MM.1S (cell line): ENCODE results near the gene FARS2.

ENCODE experiments used
- DNase-seq: peaks from one replicate; pipeline ENCODE4 v3.0.0-alpha.2; 2015
- H2AFZ ChIP-seq: fragments of 300-600 bp; sonication (generic); 2 replicates; pipeline ENCODE4 v1.6.0; 2016; ENCODE audit warnings: antibody characterized with exemption, low read length
- H3F3A ChIP-seq: fragments of 300-600 bp; sonication (generic); 2 replicates; pipeline ENCODE4 v1.6.1; 2016; ENCODE audit warnings: mild to moderate bottlenecking, antibody characterized with exemption, low read length, moderate library complexity, mixed read lengths; ENCODE audit not compliant: insufficient read depth
- H3K27ac ChIP-seq: fragments of 300-600 bp; sonication (generic); 2 replicates; pipeline ENCODE4 v1.5.1; 2016; ENCODE audit warnings: mild to moderate bottlenecking, low read length
- H3K27me3 ChIP-seq: fragments of 300-600 bp; sonication (generic); replicated peaks from 2 replicates; pipeline ENCODE4 v1.6.0; 2016; ENCODE audit warnings: low read length; ENCODE audit not compliant: insufficient read depth
- H3K36me3 ChIP-seq: fragments of 300-600 bp; sonication (generic); replicated peaks from 2 replicates; pipeline ENCODE4 v1.6.1; 2016; ENCODE audit warnings: mild to moderate bottlenecking, low read length, mixed read lengths; ENCODE audit not compliant: insufficient read depth
- H3K4me1 ChIP-seq: fragments of 300-600 bp; sonication (generic); 2 replicates; pipeline ENCODE4 v1.6.1; 2016; ENCODE audit warnings: low read length, mixed read lengths
- H3K4me2 ChIP-seq: fragments of 300-600 bp; sonication (generic); 2 replicates; pipeline ENCODE4 v1.6.0; 2016; ENCODE audit warnings: low read depth, low read length
- H3K4me3 ChIP-seq: fragments of 300-600 bp; sonication (generic); 2 replicates; pipeline ENCODE4 v1.5.1; 2016; ENCODE audit warnings: low read length, mixed read lengths
- H3K79me2 ChIP-seq: fragments of 300-600 bp; sonication (generic); 2 replicates; pipeline ENCODE4 v1.6.1; 2016; ENCODE audit warnings: mixed run types, low read length, mixed read lengths
- H3K9ac ChIP-seq: fragments of 300-600 bp; sonication (generic); 2 replicates; pipeline ENCODE4 v1.6.1; 2016; ENCODE audit warnings: low read length, mixed read lengths
- H3K9me2 ChIP-seq: fragments of 300-600 bp; sonication (generic); replicated peaks from 2 replicates; pipeline ENCODE4 v1.6.1; 2016; ENCODE audit warnings: mild to moderate bottlenecking, low read length, mixed read lengths; ENCODE audit not compliant: insufficient read depth
- H3K9me3 ChIP-seq: fragments of 300-600 bp; sonication (generic); replicated peaks from 2 replicates; pipeline ENCODE4 v1.6.1; 2016; ENCODE audit warnings: mild to moderate bottlenecking, low read length, mixed read lengths; ENCODE audit not compliant: insufficient read depth
- H4K20me1 ChIP-seq: fragments of 300-600 bp; sonication (generic); 2 replicates; pipeline ENCODE4 v1.6.1; 2016; ENCODE audit warnings: mild to moderate bottlenecking, low read length, moderate library complexity, mixed read lengths; ENCODE audit not compliant: insufficient read depth
- CTCF ChIP-seq: fragments of 300-600 bp; sonication (generic); IDR thresholded peaks from 2 replicates; pipeline ENCODE4 v1.5.1; 2016; ENCODE audit warnings: antibody characterized with exemption, low read length, mixed read lengths
- EZH2 ChIP-seq: fragments of 300-600 bp; sonication (generic); optimal IDR thresholded peaks from 2 replicates; pipeline ENCODE3; 2017; ENCODE audit warnings: low read depth, mild to moderate bottlenecking, antibody characterized with exemption, low read length, mixed read lengths
- EZH2phosphoT487 ChIP-seq: fragments of 300-600 bp; sonication (generic); IDR thresholded peaks from 2 replicates; pipeline ENCODE4 v1.6.1; 2018; ENCODE audit warnings: antibody characterized with exemption, low read length

The FARS2 gene

GRCh38 chr6:5243069-5243468, 18.2 kb upstream of the FARS2 start:
- no peak overlapping the region for H2AFZ ChIP-seq
- H3K9me2 ChIP-seq, result no peaks in the 10 kb centered on the region
- no peak overlapping the region for H3K4me2 ChIP-seq
- H4K20me1 ChIP-seq, result no peaks in the 10 kb centered on the region
- no peaks in the 10 kb centered on the region for H3K9me3 ChIP-seq
- H3K27me3 ChIP-seq, result no peaks in the 10 kb centered on the region
- no peak for DNase-seq
- TF ChIP-seq CTCF (no peak), EZH2 (no peak), EZH2phosphoT487 (no peak)
- H3K4me3 ChIP-seq, result no peak overlapping the region
- peaks cover 14% of the 10 kb centered on the region for H3K79me2 ChIP-seq
- no peaks in the 10 kb centered on the region for H3K36me3 ChIP-seq
- H3K27ac ChIP-seq, result no peak overlapping the region
- H3F3A ChIP-seq, result no peaks in the 10 kb centered on the region
- no peak overlapping the region for H3K9ac ChIP-seq
- H3K4me1 ChIP-seq, result 0 out of 2 replicates have a peak, but pooled peaks cover 5% of the 10 kb centered on the region

DNA sequence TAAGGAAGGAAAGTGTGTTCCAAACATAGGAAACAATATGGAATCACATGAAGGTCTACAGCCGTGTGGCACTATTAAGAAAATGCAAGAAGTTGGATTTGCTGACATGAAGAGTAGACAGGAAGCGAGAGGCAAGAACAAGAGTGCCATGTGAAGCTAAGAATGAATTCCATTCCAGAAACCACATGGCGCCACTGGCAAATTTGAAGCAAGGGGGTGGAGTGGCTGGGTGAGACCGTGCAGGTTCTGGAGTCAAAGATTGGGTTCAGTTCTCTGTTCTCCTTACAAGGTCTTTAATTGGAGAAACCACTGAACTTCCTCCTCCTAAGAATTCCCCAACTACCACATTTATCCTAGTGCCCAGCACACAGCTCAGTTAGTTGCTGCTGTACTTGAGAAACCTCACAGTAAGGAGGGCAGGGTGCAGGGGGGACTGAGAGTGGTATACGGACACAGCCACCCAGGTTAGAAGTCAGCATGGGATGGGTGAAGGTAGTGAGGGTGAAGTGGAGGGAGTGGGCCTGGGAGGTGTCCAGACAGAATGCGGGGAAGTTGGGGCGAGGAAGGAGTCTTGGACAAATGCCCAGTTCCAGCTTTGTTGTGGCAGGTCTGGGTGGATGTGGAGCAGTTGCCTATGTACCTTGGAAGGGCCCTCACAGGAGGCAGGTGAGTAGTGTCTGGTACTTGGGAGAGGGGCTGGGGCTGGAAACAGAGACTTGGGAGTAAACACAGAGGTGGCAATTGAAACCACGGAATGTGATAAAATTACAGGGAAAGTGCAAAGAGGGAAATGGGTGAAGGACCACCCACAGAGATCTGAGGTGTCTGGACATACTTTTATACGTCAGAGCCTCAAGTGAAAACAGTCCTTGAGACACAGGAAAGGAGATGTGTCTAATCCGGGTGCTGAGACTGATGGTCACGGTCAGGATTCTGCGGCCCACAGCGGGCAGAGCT, 14.9 kb upstream of the FARS2 start:
- Histone ChIP-seq H3K79me2 (peaks cover 30% of the 10 kb centered on the region), H3K9me2 (no peaks in the 10 kb centered on the region), H3K9ac (no peak overlapping the region), H3K4me2 (no peak overlapping the region), H2AFZ (no peak overlapping the region), H3K4me3 (no peak overlapping the region), H4K20me1 (no peaks in the 10 kb centered on the region), H3K27me3 (no peaks in the 10 kb centered on the region), H3K27ac (no peak overlapping the region), H3K9me3 (no peaks in the 10 kb centered on the region), H3K4me1 (0 out of 2 replicates have a peak, but pooled peaks cover 5% of the 10 kb centered on the region), H3K36me3 (no peaks in the 10 kb centered on the region), H3F3A (no peaks in the 10 kb centered on the region)
- DNase-seq, result no peak
- TF ChIP-seq CTCF (no peak), EZH2phosphoT487 (no peak), EZH2 (no peak)

- Histone ChIP-seq H3K4me2 (no peak overlapping the region), H3F3A (no peaks in the 10 kb centered on the region), H3K9me2 (no peaks in the 10 kb centered on the region), H3K4me1 (0 out of 2 replicates have a peak, but pooled peaks cover 5% of the 10 kb centered on the region), H4K20me1 (no peaks in the 10 kb centered on the region), H3K79me2 (peaks cover 32% of the 10 kb centered on the region), H3K27ac (no peak overlapping the region), H3K4me3 (no peak overlapping the region), H2AFZ (no peak overlapping the region), H3K9me3 (no peaks in the 10 kb centered on the region), H3K27me3 (no peaks in the 10 kb centered on the region), H3K9ac (no peak overlapping the region), H3K36me3 (no peaks in the 10 kb centered on the region)
- TF ChIP-seq CTCF (no peak), EZH2 (no peak), EZH2phosphoT487 (no peak)
- DNase-seq, result no peak
These were observed 14.1 kb upstream of the FARS2 start for GRCh38 chr6:5247201-5247600.
